GM12865 (cell line): ENCODE measurements around the gene HMSD.

Source experiments
- DNase-seq: peaks from one replicate; pipeline ENCODE4 v3.0.0; 2010; ENCODE audit warnings: low read depth
- H3K4me3 ChIP-seq: 2 replicates; pipeline ENCODE4 v1.5.1; 2011; ENCODE audit warnings: mild to moderate bottlenecking, low read depth, low read length, control low read depth
- CTCF ChIP-seq: IDR thresholded peaks from 2 replicates; pipeline ENCODE4 v1.5.1; 2011; ENCODE audit warnings: low read length, control low read depth, low read depth, inconsistent platforms; ENCODE audit not compliant: insufficient read depth; ENCODE audit errors: missing control alignments

HMSD gene

GRCh38 chr18:63986885-63987284 is 37.8 kb downstream of the HMSD start:
- no peak for DNase-seq
- TF ChIP-seq CTCF, result no peak
- no peak overlapping the region for H3K4me3 ChIP-seq

GRCh38 chr18:63987743-63988142 is 38.6 kb downstream of the HMSD start:
- DNase-seq, result no peak
- TF ChIP-seq CTCF, result no peak
- H3K4me3 ChIP-seq, result no peak overlapping the region

- no peak for TF ChIP-seq CTCF
- no peak for DNase-seq
- no peak overlapping the region for H3K4me3 ChIP-seq
These were observed 43.6 kb downstream of the HMSD start for GRCh38 chr18:63992751-63993150.

DNA sequence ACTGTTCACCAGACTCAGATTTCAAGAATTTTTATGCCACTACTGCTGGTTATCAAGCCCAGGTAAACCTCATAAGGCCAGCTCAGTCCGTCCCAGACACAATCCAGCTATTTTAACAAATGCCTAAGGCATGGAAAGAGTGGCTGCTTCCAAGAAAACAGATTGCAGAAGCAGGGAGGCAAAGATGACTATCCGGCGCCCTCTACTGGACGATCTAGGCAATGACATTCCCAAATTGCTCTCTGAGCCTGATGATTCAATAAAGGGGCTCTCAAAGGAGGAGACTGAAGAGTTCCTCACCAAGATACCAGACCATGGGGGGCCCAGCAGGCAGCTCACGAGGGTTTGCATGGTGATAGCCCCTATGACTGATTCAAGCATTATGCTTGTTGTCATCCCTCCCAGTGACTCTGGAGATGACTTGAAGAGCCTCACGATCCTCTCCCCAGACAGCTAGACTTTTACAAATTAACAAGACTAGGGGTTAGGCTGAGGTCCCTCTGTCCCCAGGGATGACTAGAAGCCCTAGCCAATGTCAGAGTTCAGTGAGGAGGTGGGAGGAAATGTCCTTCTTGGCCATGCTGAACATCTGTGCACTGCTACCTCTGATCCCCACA is 45.8 kb downstream of the HMSD start:
- TF ChIP-seq CTCF, result peak; percentile 86
- peak; percentile 51 for DNase-seq
- H3K4me3 ChIP-seq, result no peak overlapping the region

GRCh38 chr18:63997041-63997440 is 47.9 kb downstream of the HMSD start:
- H3K4me3 ChIP-seq, result no peak overlapping the region
- DNase-seq, result no peak
- TF ChIP-seq CTCF, result no peak

DNA sequence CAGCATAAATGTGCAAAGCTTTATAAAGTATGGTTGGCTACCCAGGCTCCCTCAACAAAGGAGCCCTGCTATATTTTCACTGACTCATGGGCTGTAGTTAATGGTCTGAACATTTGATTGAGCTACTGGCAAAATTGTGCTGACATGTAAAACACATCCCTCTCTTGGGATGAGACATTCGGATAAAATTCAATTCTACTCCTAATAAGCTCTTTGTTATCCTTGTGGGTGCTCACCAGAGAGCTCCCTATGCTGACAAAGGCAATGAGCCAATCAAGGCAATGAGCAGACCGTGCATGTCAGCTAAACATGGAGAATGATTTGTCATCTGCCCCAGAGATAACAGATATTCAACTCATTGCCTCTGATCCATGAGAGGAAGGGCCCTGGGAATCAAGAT is 48.5 kb downstream of the HMSD start:
- TF ChIP-seq CTCF, result no peak
- H3K4me3 ChIP-seq, result no peak overlapping the region
- no peak for DNase-seq

DNA sequence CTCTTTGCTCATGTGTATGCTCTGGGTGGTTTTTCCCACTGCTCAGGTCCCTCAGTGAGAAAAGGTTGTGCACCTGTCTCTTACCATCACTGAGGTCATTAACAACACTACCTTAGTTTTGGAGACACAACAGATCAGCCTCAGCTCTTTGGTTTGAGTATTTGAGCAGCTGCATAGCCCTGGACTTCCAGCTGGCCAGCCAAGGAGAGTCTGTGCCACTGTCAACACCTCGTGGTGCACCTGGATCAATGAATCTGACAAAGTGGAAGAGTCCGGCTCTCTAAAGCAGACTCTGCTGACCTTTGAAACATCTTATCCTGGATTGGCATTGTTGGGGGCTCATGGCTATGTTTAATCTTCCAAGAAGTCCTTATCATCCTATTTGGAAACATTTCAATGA is 50.8 kb downstream of the HMSD start:
- DNase-seq, result no peak
- TF ChIP-seq CTCF, result no peak
- no peak overlapping the region for H3K4me3 ChIP-seq
